Measurements from ENCODE around the gene RNF31.

Gene RNF31

DNA sequence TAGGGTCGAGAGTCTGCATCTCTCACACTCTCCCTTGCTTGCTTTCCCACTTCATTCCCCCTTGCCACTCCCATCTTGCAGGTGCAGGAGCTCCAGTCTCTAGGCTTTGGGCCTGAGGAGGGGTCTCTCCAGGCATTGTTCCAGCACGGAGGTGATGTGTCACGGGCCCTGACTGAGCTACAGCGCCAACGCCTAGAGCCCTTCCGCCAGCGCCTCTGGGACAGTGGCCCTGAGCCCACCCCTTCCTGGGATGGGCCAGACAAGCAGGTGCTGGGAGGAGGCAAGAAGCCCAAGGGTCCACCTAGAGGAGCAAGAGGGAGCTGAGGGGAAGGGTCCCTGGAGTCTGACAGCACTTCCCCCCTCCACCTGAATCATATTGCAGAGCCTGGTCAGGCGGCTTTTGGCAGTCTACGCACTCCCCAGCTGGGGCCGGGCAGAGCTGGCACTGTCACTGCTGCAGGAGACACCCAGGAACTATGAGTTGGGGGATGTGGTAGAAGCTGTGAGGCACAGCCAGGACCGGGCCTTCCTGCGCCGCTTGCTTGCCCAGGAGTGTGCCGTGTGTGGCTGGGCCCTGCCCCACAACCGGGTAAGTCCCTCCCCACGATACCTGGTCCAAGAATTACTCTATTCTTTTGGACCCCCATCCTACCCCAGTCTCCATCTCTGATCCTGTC lies 4.2 kb downstream of the RNF31 start:
- no peak for DNase-seq
- Mint-ChIP-seq H3K9me3 (no peaks in the 10 kb centered on the region), H3K27ac (no peak overlapping the region), H3K4me1 (peaks cover 21% of the 10 kb centered on the region), H3K4me3 (no peak overlapping the region), H3K36me3 (ENCODE audit: low read depth) (peaks cover 57% of the 10 kb centered on the region), H3K27me3 (ENCODE audit: low read depth, poor library complexity) (no peaks in the 10 kb centered on the region)
- TF ChIP-seq, protein P1, sequence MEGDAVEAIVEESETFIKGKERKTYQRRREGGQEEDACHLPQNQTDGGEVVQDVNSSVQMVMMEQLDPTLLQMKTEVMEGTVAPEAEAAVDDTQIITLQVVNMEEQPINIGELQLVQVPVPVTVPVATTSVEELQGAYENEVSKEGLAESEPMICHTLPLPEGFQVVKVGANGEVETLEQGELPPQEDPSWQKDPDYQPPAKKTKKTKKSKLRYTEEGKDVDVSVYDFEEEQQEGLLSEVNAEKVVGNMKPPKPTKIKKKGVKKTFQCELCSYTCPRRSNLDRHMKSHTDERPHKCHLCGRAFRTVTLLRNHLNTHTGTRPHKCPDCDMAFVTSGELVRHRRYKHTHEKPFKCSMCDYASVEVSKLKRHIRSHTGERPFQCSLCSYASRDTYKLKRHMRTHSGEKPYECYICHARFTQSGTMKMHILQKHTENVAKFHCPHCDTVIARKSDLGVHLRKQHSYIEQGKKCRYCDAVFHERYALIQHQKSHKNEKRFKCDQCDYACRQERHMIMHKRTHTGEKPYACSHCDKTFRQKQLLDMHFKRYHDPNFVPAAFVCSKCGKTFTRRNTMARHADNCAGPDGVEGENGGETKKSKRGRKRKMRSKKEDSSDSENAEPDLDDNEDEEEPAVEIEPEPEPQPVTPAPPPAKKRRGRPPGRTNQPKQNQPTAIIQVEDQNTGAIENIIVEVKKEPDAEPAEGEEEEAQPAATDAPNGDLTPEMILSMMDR (IDR thresholded peaks at IDR 0.05) = no peak

DNA sequence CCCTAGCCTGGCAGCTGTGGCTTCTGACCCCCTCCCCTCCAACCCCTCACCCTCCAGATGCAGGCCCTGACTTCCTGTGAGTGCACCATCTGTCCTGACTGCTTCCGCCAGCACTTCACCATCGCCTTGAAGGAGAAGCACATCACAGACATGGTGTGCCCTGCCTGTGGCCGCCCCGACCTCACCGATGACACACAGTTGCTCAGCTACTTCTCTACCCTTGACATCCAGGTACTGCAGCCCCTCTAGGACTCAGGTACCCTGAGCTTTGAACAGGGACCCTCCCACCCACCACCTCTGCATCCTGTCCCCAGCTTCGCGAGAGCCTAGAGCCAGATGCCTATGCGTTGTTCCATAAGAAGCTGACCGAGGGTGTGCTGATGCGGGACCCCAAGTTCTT lies 7.8 kb downstream of the RNF31 start:
- H3K27me3 Mint-ChIP-seq (ENCODE audit: low read depth, poor library complexity) = no peaks in the 10 kb centered on the region
- H3K36me3 Mint-ChIP-seq (ENCODE audit: low read depth) = peaks cover 64% of the 10 kb centered on the region
- peaks cover 4% of the 10 kb centered on the region for H3K4me1 Mint-ChIP-seq
- no peak for DNase-seq
- no peak overlapping the region for H3K4me3 Mint-ChIP-seq
- no peaks in the 10 kb centered on the region for H3K9me3 Mint-ChIP-seq
- TF ChIP-seq, protein P1 (IDR thresholded peaks at IDR 0.05) = no peak
- H3K27ac Mint-ChIP-seq = no peak overlapping the region

DNA sequence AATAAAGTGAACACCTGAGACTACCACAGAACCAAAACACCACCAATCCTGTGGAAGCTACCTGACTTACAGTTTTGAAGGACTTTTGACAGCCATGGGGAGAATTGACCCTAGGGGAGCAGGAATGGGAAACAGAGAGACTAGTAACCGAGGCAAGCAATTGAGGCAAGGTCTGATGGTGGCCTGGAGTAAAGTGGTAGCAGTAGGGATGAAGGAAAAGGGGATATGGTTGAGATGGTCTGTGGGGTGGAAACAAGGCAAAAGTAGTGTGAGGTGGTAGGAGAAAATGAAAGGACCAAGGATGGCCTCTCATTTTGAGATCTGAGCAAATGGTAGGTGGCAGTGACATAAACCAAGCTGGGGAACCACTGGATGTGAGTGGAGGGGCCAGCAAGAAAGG lies 9.5 kb downstream of the RNF31 start:
- Mint-ChIP-seq H3K4me1 (peaks cover 16% of the 10 kb centered on the region), H3K27me3 (ENCODE audit: low read depth, poor library complexity) (no peaks in the 10 kb centered on the region), H3K9me3 (no peaks in the 10 kb centered on the region), H3K4me3 (no peak overlapping the region), H3K27ac (peak overlapping the region; percentile 36), H3K36me3 (ENCODE audit: low read depth) (peaks cover 49% of the 10 kb centered on the region)
- DNase-seq = no peak
- TF ChIP-seq, protein P1 (IDR thresholded peaks at IDR 0.05) = no peak

DNA sequence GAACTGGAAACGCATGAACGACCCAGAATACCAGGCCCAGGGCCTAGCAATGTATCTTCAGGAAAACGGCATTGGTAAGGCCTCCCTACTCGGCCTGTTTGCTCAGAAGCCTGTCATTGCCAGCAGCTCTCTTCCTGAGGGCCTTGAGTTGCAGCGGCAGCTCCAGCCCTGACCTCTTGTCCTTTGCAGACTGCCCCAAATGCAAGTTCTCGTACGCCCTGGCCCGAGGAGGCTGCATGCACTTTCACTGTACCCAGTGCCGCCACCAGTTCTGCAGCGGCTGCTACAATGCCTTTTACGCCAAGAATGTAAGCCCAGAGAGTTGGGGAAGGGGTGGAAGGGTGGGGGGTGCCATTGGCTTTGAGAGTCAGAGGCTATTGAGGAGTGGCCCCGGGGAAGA lies 10.0 kb downstream of the RNF31 start:
- no peaks in the 10 kb centered on the region for H3K27me3 Mint-ChIP-seq (ENCODE audit: low read depth, poor library complexity)
- H3K9me3 Mint-ChIP-seq = no peaks in the 10 kb centered on the region
- TF ChIP-seq, protein P1 (IDR thresholded peaks at IDR 0.05) = no peak
- H3K4me1 Mint-ChIP-seq = peaks cover 21% of the 10 kb centered on the region
- peak overlapping the region; percentile 39 for H3K27ac Mint-ChIP-seq
- peaks cover 48% of the 10 kb centered on the region for H3K36me3 Mint-ChIP-seq (ENCODE audit: low read depth)
- DNase-seq = no peak
- no peak overlapping the region for H3K4me3 Mint-ChIP-seq

DNA sequence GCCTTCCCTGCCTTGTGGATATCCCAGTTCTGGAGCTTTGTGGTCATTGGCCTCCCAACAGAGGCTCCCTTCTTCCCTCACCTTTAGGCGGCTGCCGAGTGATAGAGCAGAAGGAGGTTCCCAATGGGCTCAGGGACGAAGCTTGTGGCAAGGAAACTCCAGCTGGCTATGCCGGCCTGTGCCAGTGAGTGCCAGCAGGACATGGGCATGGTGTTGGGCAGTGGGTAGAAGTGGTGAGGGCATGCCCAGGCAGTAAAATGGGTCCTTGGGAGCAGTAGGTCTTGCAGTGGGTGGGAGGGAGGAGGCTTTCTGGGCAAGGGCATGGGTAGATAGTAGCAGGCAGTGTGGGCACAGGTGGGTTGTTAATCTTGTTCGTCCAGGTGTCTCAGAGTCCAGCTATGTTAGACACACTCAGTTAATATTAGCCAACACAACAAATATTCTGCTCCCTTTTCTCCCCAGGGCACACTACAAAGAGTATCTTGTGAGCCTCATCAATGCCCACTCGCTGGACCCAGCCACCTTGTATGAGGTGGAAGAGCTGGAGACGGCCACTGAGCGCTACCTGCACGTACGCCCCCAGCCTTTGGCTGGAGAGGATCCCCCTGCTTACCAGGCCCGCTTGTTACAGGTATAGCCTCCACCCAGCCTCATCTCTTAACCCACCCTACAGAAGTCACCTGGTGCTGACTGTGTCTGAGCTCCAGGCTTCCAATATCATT lies 12.6 kb downstream of the RNF31 start:
- no peaks in the 10 kb centered on the region for H3K9me3 Mint-ChIP-seq
- no peak for DNase-seq
- TF ChIP-seq, protein P1 (IDR thresholded peaks at IDR 0.05) = no peak
- H3K27me3 Mint-ChIP-seq (ENCODE audit: low read depth, poor library complexity) = no peaks in the 10 kb centered on the region
- no peak overlapping the region for H3K4me3 Mint-ChIP-seq
- H3K4me1 Mint-ChIP-seq = peaks cover 30% of the 10 kb centered on the region
- peaks cover 42% of the 10 kb centered on the region for H3K36me3 Mint-ChIP-seq (ENCODE audit: low read depth)
- no peak overlapping the region for H3K27ac Mint-ChIP-seq

DNA sequence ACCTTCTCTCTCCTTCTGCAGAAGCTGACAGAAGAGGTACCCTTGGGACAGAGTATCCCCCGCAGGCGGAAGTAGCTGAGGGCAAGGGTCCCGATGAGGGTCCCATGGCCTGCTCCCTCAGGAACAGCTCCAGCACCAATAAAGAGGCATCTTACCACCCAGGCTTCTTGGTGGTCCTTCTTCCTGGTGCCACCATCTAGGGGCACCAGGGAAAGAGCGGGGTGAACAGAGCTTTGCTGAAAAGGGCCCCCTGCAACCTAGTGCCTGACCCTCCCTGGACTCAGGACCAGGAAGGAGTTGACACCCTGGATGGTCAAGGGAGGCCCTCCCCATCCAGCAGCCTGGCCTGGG lies 13.2 kb downstream of the RNF31 start:
- Mint-ChIP-seq H3K36me3 (ENCODE audit: low read depth) (peaks cover 45% of the 10 kb centered on the region), H3K4me1 (peaks cover 30% of the 10 kb centered on the region), H3K27me3 (ENCODE audit: low read depth, poor library complexity) (no peaks in the 10 kb centered on the region), H3K27ac (no peak overlapping the region), H3K9me3 (no peaks in the 10 kb centered on the region), H3K4me3 (no peak overlapping the region)
- TF ChIP-seq, protein P1 (IDR thresholded peaks at IDR 0.05) = no peak
- DNase-seq = no peak
